DOHH2 (cell line): ENCODE measurements around the gene CADPS2.

ENCODE experiments used
- CTCF ChIP-seq: fragments of 200-600 bp; sonication (generic); IDR thresholded peaks from one replicate; pipeline ENCODE4 v1.5.1; 2014; ENCODE audit warnings: antibody characterized with exemption, mild to moderate bottlenecking, low read depth, low read length; ENCODE audit not compliant: poor library complexity, severe bottlenecking
- EZH2phosphoT487 ChIP-seq: fragments of 200-600 bp; sonication (generic); IDR thresholded peaks from 2 replicates; pipeline ENCODE4 v1.6.1; 2017; ENCODE audit warnings: borderline replicate concordance, mild to moderate bottlenecking, antibody characterized with exemption, low read length, moderate library complexity, mixed read lengths

- no peak for TF ChIP-seq CTCF
- no peak for TF ChIP-seq EZH2phosphoT487
These were observed 394.3 kb downstream of the CADPS2 start for GRCh38 chr7:122492007-122492406.
